ENCODE data around the gene NAT10. TPM values are rescaled to one million over a fixed set of nuclear protein-coding genes. Genes with fewer than 3 reads are reported as not detected.

Gene NAT10
- total RNA-seq, 1 donor from 2014 or later, result 11.3 TPM

DNA sequence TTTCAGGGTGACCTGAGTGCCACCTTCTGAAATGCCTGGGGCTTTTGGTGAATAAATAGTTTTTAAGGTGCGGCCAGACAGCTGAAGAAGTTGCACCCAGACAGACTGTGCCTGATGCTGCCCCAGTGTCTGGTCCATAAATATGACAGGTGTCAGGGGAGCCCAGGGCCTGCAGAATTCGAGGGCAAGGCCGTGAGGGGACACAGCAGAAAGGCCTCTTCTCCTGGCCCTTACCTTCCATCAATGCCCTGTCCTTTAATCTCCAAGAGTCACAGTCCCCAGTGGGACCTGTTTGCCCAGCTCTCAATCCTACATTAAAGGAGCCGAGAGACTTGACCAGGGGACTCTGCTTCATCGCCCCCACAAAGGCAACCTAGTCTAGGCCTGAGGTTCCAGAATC lies 45.7 kb downstream of the NAT10 start:
- Histone ChIP-seq H3K27ac (no peak overlapping the region), H3K4me3 (no peak overlapping the region), H3K27me3 (no peaks in the 10 kb centered on the region), H3K9me3 (no peaks in the 10 kb centered on the region), H3K4me1 (peaks cover 4 to 20% of the 10 kb centered on the region in 2 donors), H3K36me3 (peaks cover 42 to 60% of the 10 kb centered on the region in 2 donors)
- TF ChIP-seq, protein P1, sequence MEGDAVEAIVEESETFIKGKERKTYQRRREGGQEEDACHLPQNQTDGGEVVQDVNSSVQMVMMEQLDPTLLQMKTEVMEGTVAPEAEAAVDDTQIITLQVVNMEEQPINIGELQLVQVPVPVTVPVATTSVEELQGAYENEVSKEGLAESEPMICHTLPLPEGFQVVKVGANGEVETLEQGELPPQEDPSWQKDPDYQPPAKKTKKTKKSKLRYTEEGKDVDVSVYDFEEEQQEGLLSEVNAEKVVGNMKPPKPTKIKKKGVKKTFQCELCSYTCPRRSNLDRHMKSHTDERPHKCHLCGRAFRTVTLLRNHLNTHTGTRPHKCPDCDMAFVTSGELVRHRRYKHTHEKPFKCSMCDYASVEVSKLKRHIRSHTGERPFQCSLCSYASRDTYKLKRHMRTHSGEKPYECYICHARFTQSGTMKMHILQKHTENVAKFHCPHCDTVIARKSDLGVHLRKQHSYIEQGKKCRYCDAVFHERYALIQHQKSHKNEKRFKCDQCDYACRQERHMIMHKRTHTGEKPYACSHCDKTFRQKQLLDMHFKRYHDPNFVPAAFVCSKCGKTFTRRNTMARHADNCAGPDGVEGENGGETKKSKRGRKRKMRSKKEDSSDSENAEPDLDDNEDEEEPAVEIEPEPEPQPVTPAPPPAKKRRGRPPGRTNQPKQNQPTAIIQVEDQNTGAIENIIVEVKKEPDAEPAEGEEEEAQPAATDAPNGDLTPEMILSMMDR (IDR thresholded peaks at IDR 0.05), result no peak
- DNase-seq (ENCODE audit: low spot score in 2 of 2), result no peak
- intact Hi-C loops (cut with DNase I), result no loop called here

DNA sequence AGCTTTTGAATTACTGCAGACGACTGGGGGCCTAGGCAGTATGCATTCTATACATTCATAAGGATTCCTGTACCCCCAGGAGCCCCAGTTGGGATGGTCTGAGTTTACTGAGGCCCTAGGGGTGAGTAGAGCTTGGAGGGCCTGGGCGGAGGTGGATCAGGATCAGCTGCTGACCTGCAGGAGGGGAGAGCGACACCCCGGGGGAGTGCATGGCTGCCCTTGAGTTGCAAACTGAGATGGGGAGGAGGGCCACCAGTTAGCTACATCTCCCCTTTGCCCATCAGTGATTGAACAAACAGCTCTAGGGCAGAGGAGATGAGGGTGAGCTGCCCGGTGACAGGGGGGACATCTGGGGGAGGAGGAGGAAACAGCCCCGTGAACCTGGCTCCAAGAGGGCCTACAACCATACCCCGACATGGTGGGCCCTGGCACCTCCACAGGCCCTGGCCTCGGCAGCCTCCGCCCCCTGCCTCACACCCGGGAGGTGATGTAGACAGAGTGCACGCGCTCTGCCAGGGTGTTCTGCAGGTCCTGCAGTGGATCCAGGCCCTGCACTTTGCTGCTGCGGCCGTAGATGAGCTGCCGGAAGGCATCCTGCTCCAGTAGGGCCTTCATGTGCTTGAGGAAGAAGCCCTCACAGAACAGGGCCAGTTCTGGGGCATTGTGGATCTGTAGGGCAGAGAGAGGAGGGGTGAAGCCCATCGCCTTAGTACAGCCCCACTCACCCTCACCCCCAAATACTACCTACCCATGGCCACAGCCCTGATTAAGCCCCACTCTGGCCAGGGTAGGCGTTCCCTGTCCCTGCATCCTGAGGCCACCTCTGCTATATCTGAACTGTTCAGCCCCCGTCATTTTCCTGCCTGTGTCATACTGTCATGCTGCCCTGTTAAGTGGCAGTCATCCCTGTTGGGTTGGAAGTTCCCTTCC lies 46.8 kb downstream of the NAT10 start:
- peaks cover 5 to 22% of the 10 kb centered on the region in 2 donors for H3K4me1 ChIP-seq
- intact Hi-C loops (cut with DNase I), result no loop called here
- H3K27me3 ChIP-seq, result no peaks in the 10 kb centered on the region
- DNase-seq (ENCODE audit: low spot score in 2 of 2), result no peak
- H3K36me3 ChIP-seq, result peaks cover 31 to 50% of the 10 kb centered on the region in 2 donors
- TF ChIP-seq, protein P1 (IDR thresholded peaks at IDR 0.05), result no peak
- H3K9me3 ChIP-seq, result no peaks in the 10 kb centered on the region
- no peak overlapping the region for H3K27ac ChIP-seq
- H3K4me3 ChIP-seq, result no peak overlapping the region

DNA sequence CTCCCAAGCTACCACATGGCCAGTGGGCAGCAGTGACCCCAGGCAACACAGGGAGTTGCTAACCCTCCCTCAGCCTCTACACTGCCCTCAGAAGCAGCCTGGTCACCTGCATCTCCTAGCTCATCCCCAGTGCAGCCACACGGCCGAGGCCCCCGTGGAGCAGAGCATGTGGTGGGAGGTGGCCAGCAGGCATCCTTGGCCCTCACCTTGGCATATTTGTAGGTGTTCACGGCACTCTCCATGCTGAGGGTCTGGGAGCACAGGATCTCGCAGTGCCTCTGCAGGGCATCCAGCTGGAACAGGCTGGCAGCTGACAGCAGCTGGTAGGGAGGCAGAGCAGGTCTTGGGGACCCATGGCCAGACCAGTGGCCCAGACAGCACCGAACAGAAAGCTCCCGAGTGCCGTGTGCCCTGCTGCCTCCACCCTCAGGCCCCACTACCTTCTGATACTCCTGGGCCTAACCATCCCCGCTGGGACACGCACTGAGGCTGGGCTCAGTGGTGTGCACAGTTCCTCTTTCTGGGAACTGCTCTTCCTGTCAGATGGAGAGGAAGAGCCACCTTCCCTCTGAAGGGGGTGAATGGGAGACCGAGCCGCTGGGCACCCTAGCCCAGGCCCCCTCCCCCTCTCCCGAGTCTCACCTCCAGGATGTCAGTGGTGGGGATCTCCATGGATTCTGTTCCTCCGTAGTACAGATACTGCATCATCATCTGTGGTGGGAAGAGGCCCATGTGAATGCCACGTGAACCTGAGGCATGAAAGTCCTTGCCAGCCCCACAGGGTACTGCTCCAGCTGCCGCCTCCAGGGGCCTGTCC lies 48.8 kb downstream of the NAT10 start:
- Histone ChIP-seq H3K36me3 (peaks cover 26 to 38% of the 10 kb centered on the region in 2 donors), H3K4me3 (no peak overlapping the region), H3K4me1 (peaks cover 5 to 22% of the 10 kb centered on the region in 2 donors), H3K27ac (peak overlapping the region; percentile 64 to 70), H3K9me3 (no peaks in the 10 kb centered on the region), H3K27me3 (no peaks in the 10 kb centered on the region)
- TF ChIP-seq, protein P1 (IDR thresholded peaks at IDR 0.05), result no peak
- DNase-seq (ENCODE audit: low spot score in 2 of 2), result no peak
- intact Hi-C loops (cut with DNase I), result no loop called here

DNA sequence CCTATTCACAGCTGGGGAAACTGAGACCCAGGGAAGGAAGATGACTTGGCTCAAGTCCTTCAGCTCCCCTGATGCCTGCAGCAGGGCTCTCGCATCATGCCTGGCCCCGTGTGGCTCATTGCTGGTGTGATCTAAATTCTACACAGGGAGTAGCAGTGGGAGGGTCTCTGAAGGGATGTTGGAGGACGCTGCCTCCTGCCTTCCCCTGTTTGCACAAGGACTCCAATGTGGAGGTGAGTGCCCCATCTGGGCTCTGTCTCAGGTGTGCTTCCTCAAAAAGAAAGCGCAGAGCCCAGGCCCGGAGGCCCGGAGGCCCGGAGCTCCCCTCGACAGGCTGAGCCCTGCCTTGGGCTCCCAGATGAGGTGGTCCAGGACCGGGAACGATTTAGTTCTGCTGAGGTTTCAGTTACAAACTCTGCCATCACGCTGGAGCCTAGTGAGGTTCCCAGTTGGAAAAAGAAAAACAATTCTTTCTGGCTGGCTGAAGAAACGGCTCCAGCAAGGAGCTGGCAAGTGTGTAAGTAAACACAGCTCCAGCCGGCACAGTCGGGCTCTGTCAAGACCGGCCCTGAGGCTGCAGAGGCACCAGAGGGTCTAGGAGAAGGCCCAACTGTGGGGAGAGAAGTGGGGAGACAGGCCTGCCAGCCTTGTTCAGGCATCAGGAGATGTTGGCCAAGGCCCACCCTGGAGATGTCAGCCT lies 49.8 kb downstream of the NAT10 start:
- no peak for DNase-seq (ENCODE audit: low spot score in 2 of 2)
- Histone ChIP-seq H3K27me3 (no peaks in the 10 kb centered on the region), H3K4me1 (peaks cover 5 to 22% of the 10 kb centered on the region in 2 donors), H3K9me3 (no peaks in the 10 kb centered on the region), H3K36me3 (peaks cover 25 to 40% of the 10 kb centered on the region in 2 donors), H3K27ac (peak overlapping the region; percentile 64 to 70), H3K4me3 (peak overlapping the region in 1 of 2 donors; percentile 10)
- intact Hi-C loops (cut with DNase I), result no loop called here
- TF ChIP-seq, protein P1 (IDR thresholded peaks at IDR 0.05), result no peak

DNA sequence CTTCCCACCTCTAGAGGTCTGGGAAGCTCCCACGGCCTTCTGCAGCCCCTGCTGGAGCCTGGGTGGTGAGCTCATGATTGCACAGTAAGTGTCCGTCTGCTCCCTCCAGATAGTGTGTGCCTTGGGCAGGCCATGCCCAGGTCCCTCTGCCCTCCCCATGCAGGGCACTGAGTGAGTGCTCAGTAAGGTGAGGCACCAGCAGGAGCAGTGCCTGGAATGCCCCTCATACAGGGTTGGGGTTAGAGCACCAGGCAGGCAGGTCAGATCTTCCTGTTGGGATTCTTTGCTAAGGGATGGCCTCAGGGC lies 50.3 kb downstream of the NAT10 start:
- no peaks in the 10 kb centered on the region for H3K9me3 ChIP-seq
- peak overlapping the region; percentile 64 to 70 for H3K27ac ChIP-seq
- intact Hi-C loops (cut with DNase I), result no loop called here
- H3K4me1 ChIP-seq, result peaks cover 5 to 22% of the 10 kb centered on the region in 2 donors
- TF ChIP-seq, protein P1 (IDR thresholded peaks at IDR 0.05), result no peak
- H3K36me3 ChIP-seq, result peaks cover 25 to 39% of the 10 kb centered on the region in 2 donors
- H3K4me3 ChIP-seq, result no peak overlapping the region
- no peaks in the 10 kb centered on the region for H3K27me3 ChIP-seq
- DNase-seq (ENCODE audit: low spot score in 2 of 2), result no peak
